HG03378 (cell line): ENCODE results near the gene MMP25.
"Not testable (repeated sequence)": the region's sequence is repeated elsewhere in the genome, so short reads cannot be mapped to it uniquely, and the experiment has no call there.

Source experiments
- ATAC-seq: cut with Tn5 transposase; IDR thresholded peaks from one replicate; pipeline ENCODE4 v1.9.1; 2021; ENCODE audit warnings: mild to moderate bottlenecking, moderate library complexity; ENCODE audit not compliant: unreplicated experiment

Gene MMP25

DNA sequence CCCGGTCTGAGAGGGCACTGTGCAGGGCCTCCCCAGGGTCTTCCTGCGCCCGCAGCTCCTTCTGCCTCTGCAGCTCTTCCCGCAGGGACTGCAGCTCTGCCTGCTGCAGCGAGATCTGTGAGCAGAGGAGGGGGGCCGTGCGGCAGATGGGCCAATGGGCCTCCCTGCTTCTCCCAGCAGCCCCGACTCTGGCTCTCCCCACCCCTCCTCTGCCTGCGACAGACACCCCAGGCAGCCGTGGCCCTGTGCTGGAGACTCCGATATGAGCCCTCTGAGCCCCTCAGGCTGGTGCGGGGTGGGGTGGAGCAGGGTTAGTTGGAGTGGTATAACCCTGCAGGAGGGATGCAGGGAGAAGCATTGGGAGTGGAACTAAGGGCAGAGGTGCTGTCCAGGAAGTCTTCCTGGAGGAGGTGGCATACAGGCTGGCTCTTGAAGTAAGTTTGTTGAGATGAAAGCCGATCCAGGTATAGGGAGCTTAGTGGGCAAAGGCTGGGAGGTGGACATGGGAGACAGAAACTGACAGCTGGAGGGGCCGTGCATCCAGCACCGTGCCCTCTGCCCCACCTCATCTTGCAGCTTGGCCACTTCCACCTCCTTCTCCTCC, 17.5 kb upstream of the MMP25 start:
- no peak for ATAC-seq

DNA sequence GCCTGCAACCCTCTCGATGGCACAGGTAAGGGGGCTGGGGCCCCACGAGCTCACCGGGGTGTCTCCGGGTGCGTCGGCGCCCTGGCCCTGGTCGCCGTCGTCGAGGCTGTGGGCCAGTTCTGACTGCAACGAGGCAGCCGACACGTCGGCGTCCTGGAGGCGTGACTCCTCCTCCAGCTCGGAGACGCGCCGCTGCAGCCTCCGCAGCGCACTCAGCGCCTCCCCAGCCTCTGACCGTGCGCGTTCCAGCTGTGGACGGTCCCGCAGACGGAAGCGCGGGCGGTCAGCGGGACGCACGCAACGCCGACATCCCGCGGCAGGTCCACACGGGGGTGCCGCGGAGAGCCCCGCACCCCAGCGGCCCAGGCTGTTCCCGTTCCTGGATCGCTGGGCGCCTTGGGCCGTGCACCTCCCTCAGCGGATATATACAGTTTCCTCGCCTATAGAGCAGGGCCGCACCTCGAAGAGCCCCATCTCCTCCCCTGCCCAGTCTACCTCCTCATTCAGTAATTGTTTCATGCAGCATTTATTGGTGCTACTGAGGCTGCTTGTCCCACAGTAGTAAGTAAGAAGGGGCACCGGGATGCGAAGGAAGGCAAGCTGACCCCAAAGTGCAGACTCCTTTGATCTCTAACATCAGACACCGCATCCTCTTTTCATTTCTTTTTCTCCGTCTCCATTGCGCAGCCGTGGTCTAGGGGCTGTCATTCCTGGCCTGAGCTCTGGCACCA, 16.7 kb upstream of the MMP25 start:
- no peak for ATAC-seq

DNA sequence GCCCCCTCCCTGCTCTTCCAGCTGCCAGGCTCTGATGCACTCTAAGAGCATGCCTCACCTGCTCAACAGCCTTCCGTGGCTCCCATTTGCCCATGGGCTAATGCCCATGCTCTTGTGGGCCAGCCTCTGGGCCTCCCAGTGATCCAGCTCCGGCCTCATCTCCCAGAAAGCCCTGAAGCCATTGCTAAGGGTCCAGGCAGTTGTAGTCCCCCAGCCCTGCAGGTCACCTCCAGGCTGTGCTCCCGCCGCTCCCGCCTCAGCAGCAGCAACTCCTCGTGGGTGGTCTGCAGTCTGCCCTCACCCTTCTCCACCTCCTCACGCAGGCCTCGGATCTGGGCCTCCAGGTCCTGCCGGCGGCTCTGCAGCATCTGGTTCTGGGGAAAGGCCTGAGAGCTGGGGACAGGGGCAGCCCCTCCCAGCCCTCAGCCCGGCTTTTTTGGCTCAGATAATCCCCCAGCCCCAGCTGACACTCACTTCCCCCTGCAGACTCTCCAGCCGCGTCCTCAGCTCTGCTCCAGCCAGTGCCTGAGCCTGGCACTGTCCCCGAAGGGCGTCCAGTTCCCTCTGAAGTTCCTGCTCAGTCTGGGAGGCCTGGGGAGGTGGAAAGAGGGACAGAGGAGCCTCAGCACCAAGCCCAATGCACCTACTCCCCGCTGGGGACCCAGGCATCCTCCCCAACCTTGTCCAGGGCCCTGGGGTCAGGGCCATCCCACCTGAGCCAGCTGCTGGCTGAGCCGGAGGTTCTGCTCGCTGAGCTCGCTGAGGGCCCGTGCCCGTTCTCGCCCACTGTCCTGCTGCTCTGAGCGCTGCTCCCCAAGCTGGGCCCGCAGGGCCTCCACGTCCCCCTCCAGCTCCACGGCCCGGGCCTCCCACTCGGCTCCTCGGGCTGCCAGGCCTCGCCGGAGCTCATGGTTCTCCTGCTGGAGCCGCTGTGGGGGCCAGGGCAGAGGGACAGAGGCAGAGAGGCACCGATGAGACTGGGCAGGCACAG, 15.8 kb upstream of the MMP25 start:
- ATAC-seq: no peak

DNA sequence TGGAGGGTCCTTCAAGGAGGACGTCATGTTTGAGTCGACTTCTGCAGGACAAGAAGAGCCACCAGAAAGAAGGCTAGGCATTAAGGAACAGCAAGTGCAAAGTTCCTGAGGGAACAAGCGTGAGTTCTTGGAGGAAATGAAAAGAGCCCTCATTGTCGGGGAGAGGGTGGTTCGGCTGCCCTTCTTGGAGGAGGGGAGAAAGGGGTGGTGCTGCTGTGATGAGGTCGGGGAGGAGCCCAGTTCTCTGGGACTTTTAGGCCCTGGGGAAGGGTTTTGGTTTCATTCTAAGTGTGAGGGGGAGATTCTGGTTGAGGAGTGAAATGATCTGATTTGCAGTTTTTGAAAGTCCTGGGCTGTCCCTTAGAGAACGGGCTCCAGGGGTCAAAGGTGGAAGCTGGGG, 13.7 kb upstream of the MMP25 start:
- no peak for ATAC-seq

DNA sequence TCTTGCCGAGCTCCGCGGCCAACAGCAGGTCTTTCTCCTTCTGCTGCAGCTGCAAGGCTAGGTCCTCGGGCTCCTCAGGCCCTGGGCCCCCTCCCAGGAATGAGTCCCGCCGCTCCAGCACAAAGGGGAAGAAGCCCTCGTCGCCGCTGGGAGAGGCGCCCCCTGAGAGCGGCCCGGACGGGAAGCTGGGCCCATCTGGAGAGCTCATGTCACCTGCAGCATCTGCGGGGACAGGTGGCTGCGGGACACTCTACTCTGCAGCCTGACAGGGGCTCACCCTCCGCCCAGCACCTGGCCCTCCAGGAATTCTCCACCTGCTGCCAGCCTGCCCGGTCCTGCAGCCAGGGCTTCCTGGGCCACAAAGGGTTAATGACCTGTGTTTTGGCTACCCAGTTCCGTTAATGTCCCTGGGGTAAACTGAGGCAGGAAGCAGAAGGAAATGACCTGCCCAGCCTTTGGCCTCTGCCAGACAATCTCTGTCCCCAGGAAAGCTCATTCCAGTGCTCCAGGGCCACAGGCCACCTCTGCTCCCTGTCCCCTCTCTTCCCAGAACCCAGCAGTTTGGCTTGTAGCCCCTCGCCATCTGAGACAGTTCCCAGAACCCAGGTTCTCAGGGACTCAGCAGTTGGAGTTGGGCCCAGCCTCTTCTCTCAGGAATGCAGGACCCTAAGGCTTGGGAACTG, 10.9 kb upstream of the MMP25 start:
- ATAC-seq: no peak

DNA sequence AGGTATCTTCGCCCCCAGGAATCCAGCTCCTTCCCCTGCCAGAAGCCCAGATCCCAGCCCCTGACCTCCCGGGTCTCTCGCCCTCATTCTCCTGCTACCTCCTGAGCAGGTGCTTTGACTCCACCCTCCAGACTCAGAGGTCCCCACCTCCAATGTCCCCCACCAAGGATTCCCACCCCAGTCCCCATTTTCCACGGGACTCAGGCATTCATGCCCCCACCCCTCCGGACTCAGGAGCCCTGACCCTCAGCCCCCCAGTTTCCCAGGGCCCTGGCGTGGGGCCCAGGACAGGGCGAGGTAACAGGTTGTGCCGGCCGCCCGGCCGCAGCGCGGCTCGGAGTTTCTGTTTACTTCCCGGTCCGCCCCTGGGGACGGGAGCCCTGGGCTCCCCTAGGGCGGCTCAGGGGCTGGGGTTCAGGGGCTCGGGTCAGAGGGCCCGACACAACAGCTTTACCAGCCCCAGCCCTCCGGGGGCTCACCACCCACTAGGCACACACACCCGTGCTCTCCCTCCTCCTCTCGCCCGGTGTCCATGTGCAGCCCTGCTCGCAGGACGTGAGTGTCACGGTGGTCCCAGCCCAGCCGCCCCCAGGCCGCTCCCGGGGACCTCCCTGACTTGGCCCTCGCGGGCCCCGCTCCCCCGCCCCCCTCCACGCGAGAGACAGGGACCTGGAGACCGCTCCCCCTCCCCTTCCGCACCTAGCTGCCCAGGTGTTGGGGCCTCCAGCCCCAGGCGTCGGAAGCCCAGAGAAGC, 10.2 kb upstream of the MMP25 start:
- no peak for ATAC-seq

DNA sequence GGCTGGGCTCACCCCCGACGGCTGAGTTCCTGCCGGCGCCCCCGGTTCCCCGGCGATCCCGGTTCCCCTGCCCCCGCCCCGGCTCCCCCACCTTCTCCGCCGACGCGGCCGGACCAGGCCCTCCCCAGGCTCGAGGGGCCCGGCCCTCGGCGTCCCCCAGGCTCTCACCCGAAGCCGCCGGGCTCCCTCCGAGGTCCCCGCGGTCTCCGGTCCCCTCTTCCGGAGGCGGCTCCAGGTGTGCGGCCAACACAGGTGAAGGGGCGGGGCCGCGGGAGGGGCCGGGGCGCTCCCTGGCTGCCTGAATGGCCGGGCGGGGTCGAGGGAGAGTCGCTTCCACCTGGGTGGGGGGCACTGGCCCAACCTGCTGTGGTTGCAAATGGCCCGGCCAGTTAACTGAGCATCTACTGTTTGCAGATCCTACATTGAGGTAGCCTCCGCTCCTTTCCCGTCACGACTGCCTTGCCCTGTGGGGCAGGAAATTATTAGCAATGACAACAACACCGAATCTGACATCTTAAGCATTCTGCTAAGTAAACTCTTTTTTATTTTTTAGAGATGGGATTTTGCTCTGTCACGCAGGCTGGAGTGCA, 9.5 kb upstream of the MMP25 start, which contains the start of gene BICDL2:
Gene BICDL2 (minus strand): TSS at position 219 of the 590 bp plus-strand sequence. CDS start 1,448 bp downstream, outside the sequence.
- no peak for ATAC-seq

DNA sequence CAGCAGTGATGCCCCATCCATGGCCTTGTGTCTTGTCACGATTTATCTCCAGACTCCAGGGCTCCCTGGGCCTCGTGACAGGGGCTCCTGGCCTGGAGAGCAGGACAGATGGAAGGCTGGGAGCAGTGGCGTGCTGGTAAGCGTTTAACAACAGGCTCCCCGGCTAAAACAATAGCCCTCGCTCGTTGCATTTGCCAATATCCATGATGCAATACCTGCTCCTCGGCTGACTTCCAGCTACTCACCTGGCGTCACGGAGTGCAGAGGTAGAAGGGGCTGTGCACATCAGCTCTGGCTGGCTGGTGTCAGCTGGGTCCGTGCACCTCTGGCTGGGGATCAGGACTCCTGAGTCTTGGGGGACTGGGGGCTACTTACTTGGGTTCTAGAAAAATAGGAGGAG, 8.1 kb upstream of the MMP25 start:
- no peak for ATAC-seq

DNA sequence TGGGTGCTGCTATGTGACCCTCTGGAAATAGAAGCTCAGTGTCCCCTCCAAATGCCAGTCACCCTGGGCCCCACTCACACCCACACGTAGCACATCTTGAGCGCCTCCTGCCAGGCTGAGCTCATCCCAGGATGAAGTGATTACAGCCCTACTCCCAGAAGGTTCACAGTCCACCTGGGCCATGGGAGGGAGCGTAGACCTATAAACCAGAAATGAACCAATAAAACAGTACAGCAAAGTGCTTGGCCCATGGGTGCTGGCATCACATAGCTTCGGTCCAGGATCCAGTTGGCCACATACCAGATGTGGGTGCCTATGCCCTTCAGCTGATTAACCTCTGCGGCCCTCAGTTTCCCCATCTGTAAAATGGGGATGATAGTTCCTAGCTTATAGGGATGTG, 7.5 kb upstream of the MMP25 start:
- ATAC-seq: no peak

DNA sequence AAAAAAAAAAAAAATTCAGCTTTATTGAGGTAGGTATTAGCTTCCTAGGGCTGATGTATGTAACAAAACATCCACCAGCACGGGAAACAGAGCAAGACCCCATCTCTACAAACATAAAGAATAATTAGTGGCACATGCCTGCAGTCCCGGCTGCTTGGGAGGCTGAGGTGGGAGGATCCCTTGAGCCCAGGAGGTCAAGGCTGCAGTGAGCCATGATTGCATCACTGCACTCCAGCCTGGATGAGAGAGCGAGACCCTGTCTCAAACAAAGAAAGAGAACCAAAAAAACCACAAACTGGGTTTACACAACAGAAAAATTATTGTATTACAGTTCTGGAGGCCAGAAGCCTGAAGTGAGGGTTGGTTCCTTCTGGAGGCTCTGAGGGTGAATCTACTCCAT, 4.0 kb upstream of the MMP25 start:
- ATAC-seq: no peak

DNA sequence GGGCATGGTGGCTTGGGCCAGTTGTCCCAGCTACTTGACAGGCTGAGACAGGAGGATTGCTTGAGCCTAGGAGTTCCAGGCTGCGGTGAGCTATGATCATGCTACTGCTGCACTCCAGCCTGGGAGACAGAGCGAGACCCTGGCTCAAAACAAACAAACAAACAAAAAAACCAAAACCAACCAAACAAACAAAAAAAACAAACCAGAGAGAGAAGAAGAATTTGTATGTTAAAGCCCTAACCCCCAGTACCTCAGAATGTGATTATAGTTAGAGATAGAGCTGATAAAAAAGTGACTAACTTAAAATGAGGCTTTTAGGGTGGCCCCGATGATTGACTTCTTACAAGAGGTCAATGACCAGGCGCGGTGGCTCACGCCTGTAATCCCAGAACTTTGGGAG, 1.7 kb upstream of the MMP25 start:
- ATAC-seq: no peak

DNA sequence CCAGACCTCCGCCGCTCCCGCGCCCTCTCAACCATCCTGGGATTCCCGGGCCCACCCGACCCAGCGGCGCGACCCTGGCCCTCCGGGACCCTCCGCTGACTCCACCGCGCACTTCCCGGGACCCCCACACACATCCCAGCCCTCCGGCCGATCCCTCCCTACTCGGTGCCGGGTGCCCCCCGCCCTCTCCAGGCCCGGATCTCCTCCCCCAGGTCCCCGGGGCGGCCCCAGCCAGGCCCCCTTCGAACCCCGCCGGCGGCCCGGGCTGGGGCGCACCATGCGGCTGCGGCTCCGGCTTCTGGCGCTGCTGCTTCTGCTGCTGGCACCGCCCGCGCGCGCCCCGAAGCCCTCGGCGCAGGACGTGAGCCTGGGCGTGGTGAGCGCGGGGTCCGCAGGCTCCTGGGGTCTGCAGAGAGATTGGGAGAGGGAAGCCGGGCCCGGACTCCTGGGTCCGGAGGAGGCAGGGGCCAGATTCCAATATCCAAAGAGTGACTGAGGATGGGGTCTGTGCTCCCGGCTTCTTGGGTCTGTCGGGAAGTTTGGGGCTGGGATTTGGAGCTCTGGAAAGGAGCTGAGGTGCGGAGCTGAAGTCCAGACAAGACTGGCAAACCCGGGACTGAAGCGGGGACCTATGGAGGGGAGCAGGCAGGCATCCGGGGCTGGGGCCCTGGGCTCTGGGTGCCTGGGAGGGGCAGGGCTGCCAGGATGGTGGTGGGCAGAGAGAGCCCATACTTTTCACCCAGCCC, 453 bp downstream of the MMP25 start:
- ATAC-seq: no peak

DNA sequence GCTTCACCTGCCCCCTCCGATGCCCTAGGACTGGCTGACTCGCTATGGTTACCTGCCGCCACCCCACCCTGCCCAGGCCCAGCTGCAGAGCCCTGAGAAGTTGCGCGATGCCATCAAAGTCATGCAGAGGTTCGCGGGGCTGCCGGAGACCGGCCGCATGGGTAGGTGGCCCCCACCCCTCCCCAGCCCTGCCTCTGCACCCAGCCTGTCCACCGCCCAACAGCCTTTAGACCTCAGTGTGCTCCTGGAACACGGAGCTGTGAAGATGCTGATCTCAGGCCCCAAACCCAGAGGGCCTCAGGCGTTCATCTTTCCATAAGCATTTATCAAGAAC, 993 bp downstream of the MMP25 start:
- no peak for ATAC-seq

DNA sequence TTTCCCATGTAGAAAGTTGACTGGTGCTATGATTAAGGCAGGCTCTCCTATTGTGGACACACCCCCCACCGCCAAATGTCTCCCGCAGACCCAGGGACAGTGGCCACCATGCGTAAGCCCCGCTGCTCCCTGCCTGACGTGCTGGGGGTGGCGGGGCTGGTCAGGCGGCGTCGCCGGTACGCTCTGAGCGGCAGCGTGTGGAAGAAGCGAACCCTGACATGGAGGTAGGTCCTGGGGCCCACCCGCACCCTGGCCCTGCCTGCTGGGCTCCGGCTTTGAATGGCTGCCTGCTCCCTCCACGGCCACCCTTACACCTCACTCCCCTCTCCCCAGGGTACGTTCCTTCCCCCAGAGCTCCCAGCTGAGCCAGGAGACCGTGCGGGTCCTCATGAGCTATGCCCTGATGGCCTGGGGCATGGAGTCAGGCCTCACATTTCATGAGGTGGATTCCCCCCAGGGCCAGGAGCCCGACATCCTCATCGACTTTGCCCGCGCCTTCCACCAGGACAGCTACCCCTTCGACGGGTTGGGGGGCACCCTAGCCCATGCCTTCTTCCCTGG, 3.6 kb downstream of the MMP25 start:
- no peak for ATAC-seq

DNA sequence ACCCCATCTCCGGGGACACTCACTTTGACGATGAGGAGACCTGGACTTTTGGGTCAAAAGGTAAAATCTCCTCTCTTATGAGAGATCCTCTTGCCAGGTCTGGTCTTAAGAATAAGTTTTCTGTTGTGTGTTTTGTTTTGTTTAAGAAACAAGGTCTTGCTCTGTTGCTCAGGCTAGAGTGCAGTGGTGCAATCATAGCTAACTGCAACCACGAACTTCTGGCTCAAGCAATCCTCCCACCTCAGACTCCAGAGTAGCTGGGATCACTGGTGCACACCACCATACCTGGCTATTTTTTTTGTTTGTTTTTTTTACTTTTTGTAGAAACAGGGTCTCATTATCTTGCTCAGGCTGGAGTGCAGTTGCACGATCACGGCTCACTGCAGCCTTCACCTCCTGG, 4.1 kb downstream of the MMP25 start:
- no peak for ATAC-seq

DNA sequence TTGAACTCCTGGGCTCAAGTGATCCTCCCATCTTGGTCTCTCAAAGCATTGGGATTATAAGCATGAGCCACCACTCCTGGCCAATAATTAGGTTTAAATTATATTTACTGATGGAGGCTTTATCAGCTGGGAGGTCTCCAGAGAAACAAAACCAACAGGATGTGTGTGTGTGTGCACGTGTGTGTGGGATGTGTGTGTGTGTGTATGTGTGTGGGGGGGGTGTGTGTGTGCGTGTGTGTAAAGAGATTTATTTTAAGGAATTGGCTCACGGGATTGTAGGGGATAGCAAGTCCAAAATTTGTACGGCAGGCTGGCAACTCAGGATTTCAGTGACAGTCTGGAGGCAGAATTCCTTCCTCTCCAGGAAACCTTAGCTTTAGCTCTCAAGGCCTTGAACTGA, 4.6 kb downstream of the MMP25 start:
- ATAC-seq: no peak

DNA sequence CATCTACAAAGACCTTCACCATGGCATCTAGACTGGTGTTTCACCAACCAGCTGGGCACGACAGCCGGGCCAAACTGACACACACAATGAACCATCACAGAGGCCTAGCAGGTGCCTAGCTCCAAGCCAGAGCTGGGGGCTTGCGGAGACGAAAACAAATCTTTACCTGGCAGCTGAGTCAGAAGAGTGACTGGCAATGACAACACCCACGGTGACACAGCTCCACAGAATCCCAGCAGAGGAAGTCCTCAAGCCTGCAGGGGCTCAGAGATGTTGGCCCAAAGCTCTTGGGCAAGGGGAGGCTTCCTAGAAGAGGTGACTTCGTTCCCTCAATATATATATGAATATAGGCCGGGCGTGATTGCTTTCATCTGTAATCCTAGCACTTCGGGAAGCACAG, 5.1 kb downstream of the MMP25 start:
- ATAC-seq: no peak

DNA sequence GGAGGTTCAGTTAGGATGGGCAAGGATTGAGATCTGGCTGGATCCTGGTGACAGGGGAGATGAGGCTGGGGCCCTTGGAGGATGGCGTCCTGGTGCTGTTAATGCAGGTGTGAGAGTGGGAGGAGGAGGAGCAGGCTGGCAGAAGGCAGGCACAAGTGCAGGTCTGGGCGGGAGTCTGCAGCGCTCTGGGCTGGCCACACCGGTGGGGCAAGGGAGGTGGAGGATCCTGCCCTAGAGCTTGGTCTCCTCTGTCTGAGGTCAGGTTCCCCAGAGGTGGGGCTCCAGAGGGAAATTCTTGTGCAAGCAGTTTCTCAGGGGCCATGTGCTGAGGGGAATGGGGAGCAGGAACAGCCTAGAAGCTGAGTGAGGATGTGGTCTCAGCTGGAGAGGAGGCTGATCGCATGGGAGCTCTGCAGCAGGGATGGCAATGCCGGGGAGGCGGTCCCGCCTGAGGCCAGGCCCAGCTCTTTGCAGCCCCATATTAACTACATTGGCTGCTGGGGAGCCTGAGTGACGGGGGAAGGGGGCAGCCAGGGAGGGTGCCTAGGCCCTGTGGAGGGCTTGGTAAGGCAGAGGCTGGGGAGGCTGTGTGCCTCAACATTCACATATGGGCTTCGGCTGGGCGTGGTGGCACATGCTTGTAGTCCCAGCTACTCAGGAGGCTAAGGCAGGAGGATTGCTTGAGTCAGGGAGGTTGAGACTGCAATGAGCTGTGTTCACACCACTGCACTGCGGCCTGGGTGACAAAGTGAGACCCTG, 6.4 kb downstream of the MMP25 start:
- not testable (repeated sequence) for ATAC-seq
